GM12878 (cell line): Measurements from ENCODE around the gene KRT14. TPM values are rescaled to one million over a fixed set of nuclear protein-coding genes. Genes with fewer than 3 reads are reported as not detected.

Source experiments
- ATAC-seq: fragments of 200-7000 bp; cut with Tn5 transposase; 3 replicates; pipeline ENCODE4 v1.9.1; 2020; ENCODE audit warnings: mild to moderate bottlenecking, moderate library complexity
- BruUV-seq: library from RNA; stranded (reverse); fragments of 400-500 nt; replicated peaks from 2 replicates; lab custom pipeline; 2021; lab: Mats Ljungman, UMichigan
- CTCF ChIA-PET: fragments of 300-600 bp; sonication (Branson Sonifier 250); formaldehyde crosslinking; extraction: SDS; loops from one replicate; lab custom pipeline; 2021; ENCODE audit warnings: inconsistent platforms; lab: Yijun Ruan, JAX
- POLR2A ChIA-PET: fragments of 350-600 bp; formaldehyde crosslinking; extraction: SDS; loops from one replicate; lab custom pipeline; 2021; ENCODE audit warnings: inconsistent platforms; lab: Charles Lee
- RAD21 ChIA-PET: fragments of 300-600 bp; sonication (Branson Sonifier 250); formaldehyde crosslinking; loops from one replicate; lab custom pipeline; 2023; ENCODE audit warnings: antibody characterized with exemption; ENCODE audit not compliant: unreplicated experiment; lab: Charles Lee
- SMC1A ChIA-PET: fragments of 300-600 bp; sonication (Branson Sonifier 250); formaldehyde crosslinking; loops from one replicate; lab custom pipeline; 2023; ENCODE audit not compliant: unreplicated experiment, uncharacterized antibody; lab: Charles Lee
- DNase-seq: peaks from one replicate; pipeline ENCODE4 v3.0.0-alpha.2; 2011; ENCODE audit warnings: low read depth, low spot score
- FAIRE-seq: peaks from 3 replicates; lab custom pipeline; 2011; peaks lifted over from hg19 to GRCh38; lab: Jason Lieb, UNC
- H2AFZ ChIP-seq: 2 replicates; pipeline ENCODE4 v1.6.0; 2011; ENCODE audit warnings: low read depth, low read length, control low read depth; ENCODE audit not compliant: control insufficient read depth
- H3K27ac ChIP-seq: 2 replicates; pipeline ENCODE4 v1.5.1; 2011; ENCODE audit warnings: control low read depth; ENCODE audit not compliant: control insufficient read depth, insufficient read depth
- H3K27me3 ChIP-seq, 2 experiments: replicated peaks in 1 of 2; 2 replicates each; pipeline versions ENCODE4 v1.6.0 to v1.6.1; 2011; ENCODE audit warnings: low read length in 1 of 2; ENCODE audit not compliant: control insufficient read depth in 2 of 2, insufficient read depth in 2 of 2
- H3K36me3 ChIP-seq, 2 experiments: 2 replicates each; pipeline ENCODE4 v1.5.1; 2011; ENCODE audit warnings: low read length in 1 of 2; ENCODE audit not compliant: control insufficient read depth in 2 of 2, insufficient read depth in 2 of 2
- H3K4me1 ChIP-seq: 2 replicates; pipeline ENCODE4 v1.6.1; 2011; ENCODE audit warnings: mild to moderate bottlenecking, low read length, moderate library complexity, mixed read lengths; ENCODE audit not compliant: control insufficient read depth, insufficient read depth
- H3K4me2 ChIP-seq: 2 replicates; pipeline ENCODE4 v1.6.0; 2011; ENCODE audit warnings: control low read depth; ENCODE audit not compliant: control insufficient read depth, insufficient read depth
- H3K4me3 ChIP-seq: fragments of 200-600 bp; sonication (generic); 2 replicates; pipeline ENCODE4 v1.5.1; 2016
- H3K79me2 ChIP-seq: 2 replicates; pipeline ENCODE4 v1.6.0; 2011; ENCODE audit warnings: low read length; ENCODE audit not compliant: control insufficient read depth, insufficient read depth
- H3K9ac ChIP-seq: 2 replicates; pipeline ENCODE4 v1.8.0; 2011; ENCODE audit warnings: low read length, control low read depth, mixed read lengths; ENCODE audit not compliant: control insufficient read depth, insufficient read depth
- H3K9me3 ChIP-seq: replicated peaks from 3 replicates; pipeline ENCODE4 v1.5.1; 2011; ENCODE audit warnings: mild to moderate bottlenecking, low read length; ENCODE audit not compliant: control insufficient read depth, insufficient read depth
- H4K20me1 ChIP-seq: 2 replicates; pipeline ENCODE4 v1.6.0; 2011; ENCODE audit not compliant: control insufficient read depth, insufficient read depth
- CHD1 ChIP-seq: IDR thresholded peaks from 2 replicates; pipeline ENCODE4 v1.6.1; 2012; ENCODE audit warnings: low read depth, low read length, improper control_type of control experiment
- HDAC6 ChIP-seq: fragments of 200-600 bp; sonication (generic); IDR thresholded peaks from one replicate; pipeline ENCODE4 v1.8.0; 2017; ENCODE audit warnings: antibody characterized with exemption; ENCODE audit not compliant: unreplicated experiment
- IRF4 ChIP-seq: IDR thresholded peaks from 2 replicates; pipeline ENCODE4 v1.6.1; 2011; ENCODE audit warnings: low read depth, low read length
- KAT2A ChIP-seq: conservative IDR thresholded peaks from 2 replicates; pipeline ENCODE4 v1.6.1; 2011; ENCODE audit warnings: low read depth, low read length; ENCODE audit not compliant: control insufficient read depth
- PAX8 ChIP-seq: fragments of 450-650 bp; IDR thresholded peaks from 2 replicates; pipeline ENCODE4 v1.6.1; 2017; ENCODE audit warnings: mild to moderate bottlenecking, moderate library complexity
- PBX3 ChIP-seq: IDR thresholded peaks from 2 replicates; pipeline ENCODE4 v1.6.1; 2011; ENCODE audit warnings: mild to moderate bottlenecking, low read depth, low read length, moderate library complexity; ENCODE audit not compliant: insufficient replicate concordance
- RB1 ChIP-seq: fragments of 450-650 bp; formaldehyde crosslinking; IDR thresholded peaks from 2 replicates; pipeline ENCODE4 v1.6.1; 2017; ENCODE audit warnings: mild to moderate bottlenecking, borderline replicate concordance
- SIN3A ChIP-seq: IDR thresholded peaks from 2 replicates; pipeline ENCODE4 v1.6.1; 2012; ENCODE audit warnings: low read depth, low read length, improper control_type of control experiment
- SREBF1 ChIP-seq: IDR thresholded peaks from 2 replicates; pipeline ENCODE4 v1.6.1; 2012; ENCODE audit warnings: mild to moderate bottlenecking, low read length
- TARDBP ChIP-seq: IDR thresholded peaks from 2 replicates; pipeline ENCODE4 v1.6.1; 2016; ENCODE audit warnings: borderline replicate concordance
- TCF3 ChIP-seq: IDR thresholded peaks from 2 replicates; pipeline ENCODE4 v1.6.1; 2012; ENCODE audit warnings: low read depth, mild to moderate bottlenecking, low read length, borderline replicate concordance; ENCODE audit not compliant: insufficient read depth
- ZNF592 ChIP-seq: fragments of 450-650 bp; IDR thresholded peaks from 2 replicates; pipeline ENCODE4 v1.6.1; 2017; ENCODE audit warnings: mild to moderate bottlenecking, moderate library complexity
- ZNF622 ChIP-seq: fragments of 450-650 bp; IDR thresholded peaks from 2 replicates; pipeline ENCODE4 v1.6.1; 2017; ENCODE audit warnings: mild to moderate bottlenecking, inconsistent platforms
- WGBS: methylation state at CpG from one replicate; pipeline ENCODE4 v1.1.6; 2016; ENCODE audit warnings: low lambda C conversion rate; ENCODE audit not compliant: insufficient replicate concordance, insufficient coverage; ENCODE audit errors: missing lambda C conversion rate; 5-methylcytosine and 5-hydroxymethylcytosine counted together
- in situ Hi-C: fragments of 300-500 bp; cut with MboI; formaldehyde crosslinking; loops from 9 replicates; pipeline ENCODE4 v1.14.3; 2018; ENCODE audit warnings: mixed read lengths
- intact Hi-C: fragments of 100-400 bp; cut with micrococcal nuclease; formaldehyde crosslinking; loops from one replicate; pipeline ENCODE4 v1.14.2; 2022; ENCODE audit not compliant: unreplicated experiment
- polyA plus RNA-seq, 11 experiments: library from polyadenylated mRNA; depleted of rRNA in 4 of 11; unstranded in 6 of 11; stranded (reverse) in 5 of 11; fragments of >200 nt; fragmentation: Nextera tagmentation in 4 of 11; fragmentation: Illumina TruSeq in 1 of 11; extraction: Ambion mirVana in 4 of 11; extraction: Trizol in 1 of 11; gene quantifications; 1 replicate in 1 of 11; 2 replicates in 10 of 11; pipeline versions ENCODE4 v1.2.1 to v1.2.3, GENCODE V29; 2011 to 2016; ENCODE audit warnings: inconsistent platforms in 2 of 11, missing spikeins in 2 of 11, low read depth in 1 of 11
- total RNA-seq, 4 experiments: library from RNA; depleted of rRNA in 3 of 4; stranded (reverse); fragments of >200 nt in 3 of 4; fragmentation: Illumina TruSeq in 1 of 4; extraction: Trizol in 1 of 4; gene quantifications; 2 replicates each; pipeline versions ENCODE4 v1.2.1 to v1.2.3, GENCODE V29; 2013 to 2021

KRT14 gene
- total and polyA plus RNA-seq, 10 of the 15 experiments (the other 5 are each of a cell fraction or from before 2014, with no cell fraction given), result 1.5 TPM; not detected in 9

- no peaks in the 10 kb centered on the region for H4K20me1 ChIP-seq
Measured at GRCh38 chr17:41583137-41584127, 3.3 kb downstream of the KRT14 start.

More at GRCh38 chr17:41583137-41584127, 3.3 kb downstream of the KRT14 start:
- Histone ChIP-seq H3K9ac (no peak overlapping the region), H2AFZ (no peak overlapping the region), H3K9me3 (no peaks in the 10 kb centered on the region), H3K4me2 (no peak overlapping the region), H3K4me3 (no peak overlapping the region), H3K4me1 (no peaks in the 10 kb centered on the region), H3K79me2 (no peaks in the 10 kb centered on the region), H3K27ac (no peak overlapping the region), H3K27me3 (peaks cover 0 to 2% of the 10 kb centered on the region in 2 experiments; a peak in 3 of 4 replicates), H3K36me3 (no peaks in the 10 kb centered on the region)
- ChIA-PET CTCF (interaction anchor here (1.1 kb wide), 1 partner anchor 77 kb away, joined by 3 read pairs; no protein-coding TSS in a partner anchor), SMC1A (no interaction called here), RAD21 (no interaction called here), POLR2A (no interaction called here)
- 49% methylated on average over 32 of the region's 33 CpGs for WGBS
- in situ Hi-C loops (no loop called here), intact Hi-C loops (no loop called here)
- ATAC-seq, result no peak
- no peak for FAIRE-seq
- no peak for DNase-seq
- BruUV-seq, result no TSS peak
- TF ChIP-seq PBX3 (no peak), HDAC6 (no peak), CHD1 (no peak), ZNF622 (no peak), PAX8 (no peak), IRF4 (no peak), TCF3 (no peak), RB1 (no peak), SREBF1 (no peak), KAT2A (no peak), SIN3A (no peak), ZNF592 (no peak), TARDBP (no peak)
